Measurements from ENCODE around the gene PAX3.

GRCh38 chr2:222228054-222228453 is 70.7 kb downstream of the PAX3 start:
- TF ChIP-seq CTCF (IDR thresholded peaks at IDR 0.05; ENCODE audit: low read depth, low read length) = no peak
- no peak for TF ChIP-seq EZH2phosphoT487 (IDR thresholded peaks at IDR 0.05; ENCODE audit: low read depth)

All from OCI-LY3 (cell line).